Measurements from ENCODE around the gene BCL2A1.
"Not testable (repeated sequence)": the region's sequence is repeated elsewhere in the genome, so short reads cannot be mapped to it uniquely, and the experiment has no call there.

The BCL2A1 gene

DNA sequence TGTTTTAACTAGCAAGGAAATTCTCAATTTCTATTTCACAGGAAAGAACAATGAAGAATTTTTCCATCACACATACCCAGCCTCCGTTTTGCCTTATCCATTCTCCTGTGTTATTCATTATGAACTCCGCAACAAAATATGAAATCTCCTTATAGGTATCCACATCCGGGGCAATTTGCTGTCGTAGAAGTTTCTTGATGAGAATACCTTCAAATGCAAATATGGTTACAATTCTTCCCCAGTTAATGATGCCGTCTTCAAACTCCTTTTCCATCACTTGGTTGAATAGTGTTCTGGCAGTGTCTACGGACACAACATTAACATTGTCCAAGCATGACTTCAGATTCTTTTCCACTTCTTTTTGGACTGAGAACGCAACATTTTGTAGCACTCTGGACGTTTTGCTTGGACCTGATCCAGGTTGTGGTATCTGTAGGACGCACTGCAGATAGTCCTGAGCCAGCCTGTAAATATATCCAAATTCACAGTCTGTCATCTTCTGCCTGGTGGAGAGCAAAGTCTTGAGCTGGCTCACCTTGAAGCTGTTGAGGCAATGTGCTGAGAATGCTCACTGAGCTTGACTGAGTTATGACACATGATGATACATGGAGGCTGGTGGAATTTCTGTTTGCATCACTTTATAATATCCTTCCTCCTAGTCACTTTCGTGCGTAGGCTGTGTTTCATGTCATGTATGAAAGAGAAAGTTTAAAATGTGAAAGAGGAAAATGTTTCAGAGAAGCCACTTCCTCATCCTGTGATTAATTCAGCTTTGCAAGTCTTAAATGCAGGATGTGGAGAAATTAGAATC lies at the start of gene BCL2A1:
TSS of gene BCL2A1 (minus strand) at position 573 of the 811 bp plus-strand sequence. CDS start at position 496, 77 bp downstream.
- no peak for DNase-seq

GRCh38 chr15:80020731-80021130 lies 49.7 kb upstream of the BCL2A1 start:
- no peak for DNase-seq

- not testable (repeated sequence) for DNase-seq
Measured at GRCh38 chr15:80020149-80020548, 49.2 kb upstream of the BCL2A1 start.

- DNase-seq: no peak
Measured at GRCh38 chr15:80019168-80019745, 48.3 kb upstream of the BCL2A1 start.

DNA sequence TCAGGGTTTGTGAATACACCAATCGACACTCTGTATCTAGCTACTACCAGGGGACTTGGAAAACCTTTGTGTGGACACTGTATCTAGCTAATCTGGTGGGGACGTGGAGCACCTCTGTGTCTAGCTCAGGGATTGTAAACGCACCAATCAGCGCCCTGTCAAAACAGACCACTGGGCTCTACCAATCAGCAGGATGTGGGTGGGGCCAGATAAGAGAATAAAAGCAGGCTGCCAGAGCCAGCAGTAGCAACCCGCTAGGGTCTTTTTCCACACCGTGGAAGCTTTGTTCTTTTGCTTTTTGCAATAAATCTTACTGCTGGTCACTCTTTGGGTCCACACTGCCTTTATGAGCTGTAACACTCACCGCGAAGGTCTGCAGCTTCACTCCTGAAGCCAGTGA lies 46.1 kb upstream of the BCL2A1 start:
- not testable (repeated sequence) for DNase-seq

DNA sequence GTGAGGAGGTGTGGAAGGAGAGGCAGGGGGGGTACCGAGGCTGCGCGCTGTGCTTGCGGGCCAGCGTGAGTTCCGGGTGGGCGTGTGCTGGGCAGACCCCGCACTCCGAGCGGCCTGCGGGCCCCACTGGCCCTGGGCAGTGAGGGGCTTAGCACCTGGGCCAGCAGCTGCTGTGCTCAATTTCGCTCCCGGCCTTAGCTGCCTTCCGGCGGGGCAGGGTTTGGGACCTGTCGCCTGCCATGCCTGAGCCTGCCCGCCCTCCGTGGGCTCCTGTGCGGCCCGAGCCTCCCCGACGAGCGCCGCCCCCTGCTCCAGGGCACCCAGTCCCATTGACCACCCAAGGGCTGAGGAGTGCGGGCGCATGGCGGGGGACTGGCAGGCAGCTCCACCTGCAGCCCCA lies 45.5 kb upstream of the BCL2A1 start:
- DNase-seq: not testable (repeated sequence)

DNA sequence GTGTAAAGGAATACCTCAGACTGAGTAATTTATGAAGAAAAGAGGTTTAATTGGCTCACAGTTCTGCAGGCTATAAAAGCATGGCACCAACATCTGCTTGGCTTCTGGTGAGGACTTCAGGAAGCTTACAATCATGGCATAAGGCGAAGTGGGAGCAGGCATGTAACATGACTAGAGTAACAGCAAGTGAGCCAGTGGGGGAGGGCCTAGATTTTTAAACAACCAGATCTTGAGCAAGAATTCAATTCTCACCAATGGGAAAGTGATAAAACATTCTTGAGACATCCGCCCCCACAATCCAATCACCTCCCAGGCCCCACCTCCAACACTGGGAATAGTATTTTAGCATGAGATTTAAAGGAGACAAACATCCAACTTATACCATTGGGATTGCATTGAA lies 44.2 kb upstream of the BCL2A1 start:
- DNase-seq: no peak

DNA sequence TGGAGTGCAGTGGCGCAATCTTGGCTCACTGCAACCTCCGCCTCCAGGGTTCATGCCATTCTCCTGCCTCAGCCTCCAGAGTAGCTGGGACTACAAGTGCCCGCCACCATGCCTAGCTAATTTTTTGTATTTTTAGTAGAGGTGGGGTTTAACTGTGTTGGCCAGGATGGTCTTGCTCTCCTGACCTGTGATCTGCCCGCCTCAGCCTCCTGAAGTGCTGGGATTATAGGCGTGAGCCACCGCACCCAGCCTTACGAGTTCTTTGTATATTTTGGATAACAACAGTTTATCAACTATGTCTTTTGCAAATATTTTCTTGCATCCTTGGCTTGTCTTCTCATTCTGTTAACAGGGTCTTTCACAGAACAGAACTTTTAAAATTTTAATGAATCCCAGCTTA lies 43.2 kb upstream of the BCL2A1 start:
- not testable (repeated sequence) for DNase-seq

GRCh38 chr15:80012060-80012726 lies 41.2 kb upstream of the BCL2A1 start:
- DNase-seq: no peak

DNA sequence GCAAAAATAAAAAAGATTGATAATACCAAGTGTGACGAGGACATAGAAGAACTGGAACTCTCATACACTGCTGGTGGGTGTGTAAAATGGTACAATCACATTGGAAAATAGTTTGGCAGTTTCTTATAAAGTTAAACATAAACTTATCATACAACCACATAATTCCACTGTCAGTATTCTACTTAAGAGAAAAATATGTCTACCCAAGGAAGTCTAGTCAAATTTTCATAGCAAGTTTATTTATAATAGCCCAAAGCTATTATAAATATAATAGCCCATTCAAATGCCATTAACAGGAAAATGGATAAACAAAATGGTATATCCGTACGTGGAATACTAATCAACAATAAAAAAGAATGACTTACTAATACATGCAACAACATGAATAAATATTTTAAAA lies 40.6 kb upstream of the BCL2A1 start:
- DNase-seq: no peak

- not testable (repeated sequence) for DNase-seq
Measured at GRCh38 chr15:80011041-80011523, 40.1 kb upstream of the BCL2A1 start.

- peak in 1 of 2 experiments; percentile 38 for DNase-seq
Measured at GRCh38 chr15:80010131-80010673, 39.2 kb upstream of the BCL2A1 start.

GRCh38 chr15:80007532-80007931 lies 36.5 kb upstream of the BCL2A1 start:
- no peak for DNase-seq

GRCh38 chr15:80006946-80007345 lies 36.0 kb upstream of the BCL2A1 start:
- DNase-seq: no peak

- no peak for DNase-seq
Measured at GRCh38 chr15:80003934-80004472, 33.0 kb upstream of the BCL2A1 start.

DNA sequence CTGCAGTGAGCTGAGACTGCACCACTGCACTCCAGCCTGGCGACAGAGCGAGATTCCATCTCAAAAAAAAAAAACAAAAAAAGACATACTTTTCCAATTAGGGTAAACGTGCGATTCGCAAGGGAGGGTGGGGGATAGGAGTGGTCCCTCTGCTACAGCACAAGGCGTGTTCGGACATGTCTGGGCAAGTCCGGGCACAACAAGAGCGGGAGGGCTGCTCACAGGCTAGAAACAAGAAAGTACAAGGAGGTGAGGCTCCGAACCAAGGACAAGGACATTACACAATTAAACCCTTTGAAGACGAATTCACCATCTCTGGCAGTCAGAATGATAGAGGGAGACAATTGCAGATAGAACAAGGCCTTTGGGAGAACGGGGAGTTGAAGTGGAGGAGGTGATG lies 32.2 kb upstream of the BCL2A1 start:
- no peak for DNase-seq

DNA sequence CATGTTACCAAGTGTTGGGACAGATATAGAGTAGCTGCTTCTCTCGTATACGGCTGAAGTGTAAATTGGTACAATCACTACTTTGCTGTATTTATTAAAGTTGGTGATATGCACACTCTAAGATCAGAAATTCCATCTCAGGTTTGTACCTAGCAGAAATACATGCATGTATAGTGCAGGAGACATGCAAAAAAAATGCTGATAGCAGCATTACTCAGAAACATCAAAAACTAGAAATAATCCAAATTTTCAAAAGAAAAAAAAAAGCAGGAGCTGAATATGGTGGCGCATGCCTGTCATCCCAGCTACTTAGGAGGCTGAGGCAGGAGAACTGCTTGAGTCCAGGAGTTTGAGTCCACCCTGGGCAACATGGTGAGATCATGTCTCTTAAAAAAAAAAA lies 31.3 kb upstream of the BCL2A1 start:
- DNase-seq: no peak

DNA sequence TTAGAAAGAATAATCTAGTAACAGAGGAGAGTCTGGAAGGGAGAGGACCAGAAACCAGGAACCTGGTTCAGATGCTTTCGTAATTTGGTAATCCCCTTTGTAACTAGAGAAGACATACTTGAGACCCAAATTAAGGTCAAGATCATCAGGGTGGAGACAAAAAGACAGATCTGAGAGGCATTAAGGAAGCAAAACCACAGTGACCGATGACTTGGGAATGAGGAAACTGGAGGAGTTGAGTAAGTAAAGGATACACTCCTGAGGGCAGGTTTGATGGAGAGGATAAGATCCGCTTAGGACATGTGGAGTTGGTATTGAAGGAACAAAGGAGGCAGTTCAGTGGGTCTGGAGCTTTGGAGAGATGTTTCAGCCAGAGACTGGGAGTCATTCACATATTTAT lies 23.6 kb upstream of the BCL2A1 start:
- no peak for DNase-seq

GRCh38 chr15:79991826-79992225 lies 20.8 kb upstream of the BCL2A1 start:
- no peak for DNase-seq

- DNase-seq: no peak
Measured at GRCh38 chr15:79990997-79991334, 20.0 kb upstream of the BCL2A1 start.

GRCh38 chr15:79990280-79990996 lies 19.4 kb upstream of the BCL2A1 start:
- no peak for DNase-seq

DNA sequence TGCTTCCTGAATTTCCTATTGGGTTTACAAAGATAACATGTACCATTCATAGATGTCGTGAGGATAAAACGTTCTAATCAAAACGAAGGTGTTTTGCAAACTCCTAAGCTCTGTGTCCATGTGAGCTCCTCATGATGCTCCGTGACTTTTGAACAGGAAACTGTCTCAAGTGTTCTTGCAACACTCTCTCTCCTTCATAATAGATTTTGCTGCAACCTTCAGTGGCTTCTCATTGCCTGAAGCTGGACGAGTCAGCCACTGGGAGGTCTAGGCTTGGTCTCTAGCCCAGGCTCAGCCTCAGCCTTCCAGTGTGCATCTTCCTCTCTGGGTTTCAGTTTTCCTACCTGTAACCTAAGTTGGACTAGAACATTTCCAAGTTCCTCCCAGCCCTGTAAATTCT lies 18.7 kb upstream of the BCL2A1 start:
- no peak for DNase-seq

DNA sequence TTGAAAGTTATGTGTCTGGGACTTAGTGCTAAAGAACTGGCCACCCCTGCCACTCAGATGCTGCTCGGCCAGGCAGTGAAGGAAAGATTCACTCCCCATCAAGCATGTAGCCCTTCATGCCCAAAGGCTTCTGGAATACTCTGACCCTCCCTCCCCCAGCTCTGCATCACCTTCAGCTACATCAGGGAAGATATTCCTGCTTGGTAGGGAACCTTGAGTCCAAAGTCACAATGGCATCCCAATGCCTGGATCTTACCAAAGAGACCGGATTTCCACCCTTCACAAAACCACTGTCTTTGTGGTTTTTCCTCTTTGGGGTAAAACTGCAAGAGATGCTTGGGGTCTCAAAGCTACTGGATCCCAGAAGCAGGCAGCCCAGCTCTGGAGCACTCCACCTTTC lies 18.2 kb upstream of the BCL2A1 start:
- no peak for DNase-seq
